IMR-90 (cell line): ENCODE data around the gene TBX10. TPM values are rescaled to one million over a fixed set of nuclear protein-coding genes. Genes with fewer than 3 reads are reported as not detected.
A peak's percentile ranks its signal among the peaks of the same experiment; 100 is the strongest.

Experiments used
- ATAC-seq: fragments of 200-7000 bp; cut with Tn5 transposase; 2 replicates; pipeline ENCODE4 v1.9.1; 2020; ENCODE audit warnings: low read depth, mild to moderate bottlenecking, moderate library complexity
- BruUV-seq: library from RNA; stranded (reverse); fragments of 400-500 nt; replicated peaks from 2 replicates; lab custom pipeline; 2021; lab: Mats Ljungman, UMichigan
- CTCF ChIA-PET: fragments of 300-600 bp; formaldehyde crosslinking; extraction: SDS; loops from one replicate; lab custom pipeline; 2021; ENCODE audit warnings: antibody characterized with exemption; lab: Yijun Ruan, JAX
- POLR2A ChIA-PET: fragments of 300-600 bp; sonication (Branson Sonifier 250); formaldehyde crosslinking; loops from one replicate; lab custom pipeline; 2022; ENCODE audit warnings: antibody characterized with exemption; ENCODE audit not compliant: unreplicated experiment; lab: Charles Lee
- DNase-seq: peaks from one replicate; pipeline ENCODE4 v3.0.0; 2013
- H2AFZ ChIP-seq: replicated peaks from 2 replicates; pipeline ENCODE3; 2013; ENCODE audit warnings: low read length, mild to moderate bottlenecking; ENCODE audit not compliant: poor library complexity
- H2AK5ac ChIP-seq: 2 replicates; pipeline ENCODE4 v1.6.1; 2013; ENCODE audit warnings: low read depth, low read length, inconsistent platforms
- H2AK9ac ChIP-seq: replicated peaks from 2 replicates; pipeline ENCODE3; 2013; ENCODE audit warnings: mild to moderate bottlenecking, low read depth, low read length, moderate library complexity; ENCODE audit not compliant: poor library complexity
- H2BK120ac ChIP-seq: 2 replicates; pipeline ENCODE4 v1.6.1; 2013; ENCODE audit warnings: low read depth, low read length, inconsistent platforms
- H2BK15ac ChIP-seq: 3 replicates; pipeline ENCODE4 v1.6.1; 2013; ENCODE audit warnings: low read depth, low read length, inconsistent platforms
- H2BK20ac ChIP-seq: 2 replicates; pipeline ENCODE4 v1.6.1; 2013; ENCODE audit warnings: low read depth, mild to moderate bottlenecking, inconsistent platforms, low read length, moderate library complexity
- H2BK5ac ChIP-seq: 2 replicates; pipeline ENCODE4 v1.6.1; 2013; ENCODE audit warnings: mild to moderate bottlenecking, low read depth, low read length, inconsistent platforms; ENCODE audit not compliant: poor library complexity, severe bottlenecking
- H3K14ac ChIP-seq: replicated peaks from 2 replicates; pipeline ENCODE4 v1.6.1; 2013; ENCODE audit warnings: low read depth, low read length, inconsistent platforms
- H3K18ac ChIP-seq: 2 replicates; pipeline ENCODE4 v1.6.1; 2013; ENCODE audit warnings: low read depth, low read length, control low read depth
- H3K23ac ChIP-seq: 2 replicates; pipeline ENCODE4 v1.6.1; 2013; ENCODE audit warnings: low read depth, low read length, inconsistent platforms
- H3K27ac ChIP-seq: 2 replicates; pipeline ENCODE4 v1.5.1; 2013; ENCODE audit warnings: mild to moderate bottlenecking, control low read depth, low read length; ENCODE audit not compliant: insufficient read depth
- H3K27me3 ChIP-seq: 2 replicates; pipeline ENCODE4 v1.6.1; 2013; ENCODE audit warnings: low read length; ENCODE audit not compliant: control insufficient read depth, insufficient read depth
- H3K36me3 ChIP-seq: 2 replicates; pipeline ENCODE4 v1.6.1; 2013; ENCODE audit warnings: low read length, mixed read lengths; ENCODE audit not compliant: control insufficient read depth, insufficient read depth
- H3K4ac ChIP-seq: 2 replicates; pipeline ENCODE4 v1.6.1; 2013; ENCODE audit warnings: low read depth, low read length, inconsistent platforms
- H3K4me1 ChIP-seq: 2 replicates; pipeline ENCODE4 v1.6.1; 2013; ENCODE audit warnings: low read length, mixed read lengths; ENCODE audit not compliant: control insufficient read depth, insufficient read depth
- H3K4me2 ChIP-seq: 2 replicates; pipeline ENCODE4 v1.6.1; 2013; ENCODE audit warnings: low read depth, mild to moderate bottlenecking, control low read depth, low read length, moderate library complexity
- H3K4me3 ChIP-seq: 2 replicates; pipeline ENCODE4 v1.5.1; 2013; ENCODE audit warnings: low read depth, mild to moderate bottlenecking, control low read depth, low read length, moderate library complexity; ENCODE audit not compliant: insufficient read depth
- H3K56ac ChIP-seq: 2 replicates; pipeline ENCODE4 v1.6.1; 2013; ENCODE audit warnings: low read length, inconsistent platforms; ENCODE audit not compliant: insufficient read depth; ENCODE audit errors: extremely low read depth
- H3K79me1 ChIP-seq, 2 experiments: 2 replicates each; pipeline ENCODE4 v1.6.1; 2013; ENCODE audit warnings: low read length in 2 of 2, inconsistent platforms in 1 of 2, low read depth in 1 of 2
- H3K9ac ChIP-seq: 2 replicates; pipeline ENCODE4 v1.6.1; 2013; ENCODE audit warnings: low read depth, low read length, control low read depth
- H3K9me1 ChIP-seq: 2 replicates; pipeline ENCODE4 v1.6.1; 2013; ENCODE audit warnings: low read length, inconsistent platforms; ENCODE audit not compliant: insufficient read depth
- H3K9me3 ChIP-seq: 2 replicates; pipeline ENCODE4 v1.6.1; 2013; ENCODE audit warnings: low read length; ENCODE audit not compliant: control insufficient read depth, insufficient read depth
- H4K20me1 ChIP-seq: 2 replicates; pipeline ENCODE4 v1.6.1; 2013; ENCODE audit warnings: low read length, inconsistent platforms; ENCODE audit not compliant: insufficient read depth
- H4K5ac ChIP-seq: 2 replicates; pipeline ENCODE4 v1.6.1; 2013; ENCODE audit warnings: mild to moderate bottlenecking, low read depth, low read length, control low read depth
- H4K8ac ChIP-seq, 2 experiments: 2 replicates each; pipeline ENCODE4 v1.6.1; 2013; ENCODE audit warnings: low read depth in 2 of 2, low read length in 2 of 2, control low read depth in 1 of 2, inconsistent platforms in 1 of 2
- H4K91ac ChIP-seq: 2 replicates; pipeline ENCODE4 v1.6.1; 2013; ENCODE audit warnings: low read depth, low read length, inconsistent platforms; ENCODE audit not compliant: insufficient read depth
- CHD1 ChIP-seq: IDR thresholded peaks from 2 replicates; pipeline ENCODE4 v1.6.1; 2012; ENCODE audit warnings: low read depth, low read length, improper control_type of control experiment
- RAD21 ChIP-seq: IDR thresholded peaks from 2 replicates; pipeline ENCODE4 v1.6.1; 2012; ENCODE audit warnings: low read length, improper control_type of control experiment
- WGBS, 2 experiments: methylation state at CpG; one replicate each; pipeline versions ENCODE4 v1.1.5 to v1.1.7; 2013; ENCODE audit warnings: missing lambda C conversion rate in 2 of 2; ENCODE audit not compliant: insufficient read length in 1 of 2; ENCODE audit errors: extremely low coverage in 2 of 2; 5-methylcytosine and 5-hydroxymethylcytosine counted together
- dilution Hi-C: fragments of 300-500 bp; cut with HindIII; formaldehyde crosslinking; loops from one replicate; pipeline ENCODE4 v1.14.3; 2018; ENCODE audit warnings: low sequenced_read_pairs; ENCODE audit not compliant: unreplicated experiment
- in situ Hi-C: fragments of 300-500 bp; cut with MboI; formaldehyde crosslinking; loops from 3 replicates; pipeline ENCODE4 v1.14.3; 2019; ENCODE audit warnings: low sequenced_read_pairs, inconsistent platforms, mixed read lengths
- intact Hi-C: fragments of 100-400 bp; cut with micrococcal nuclease; formaldehyde crosslinking; loops from 2 replicates; pipeline ENCODE4 v1.10.0; 2022
- polyA plus RNA-seq, 3 experiments: library from polyadenylated mRNA; depleted of rRNA; stranded (reverse); fragments of >200 nt; gene quantifications; 2 replicates each; pipeline ENCODE4 v1.2.3, GENCODE V29; 2012; ENCODE audit warnings: low replicate concordance in 1 of 3
- total RNA-seq: library from RNA; depleted of rRNA; stranded (reverse); fragments of >200 nt; gene quantifications from 2 replicates; pipeline ENCODE4 v1.2.3, GENCODE V29; 2012
- TF ChIP-seq, protein P1 (sequence below): conservative IDR thresholded peaks from 2 replicates; pipeline ENCODE4 v1.5.1; 2012; ENCODE audit warnings: mild to moderate bottlenecking, low read depth, low read length, improper control_type of control experiment

TBX10 gene
- total and polyA plus RNA-seq, 2 of the 4 experiments (the other 2 are of a cell fraction), result not detected

DNA sequence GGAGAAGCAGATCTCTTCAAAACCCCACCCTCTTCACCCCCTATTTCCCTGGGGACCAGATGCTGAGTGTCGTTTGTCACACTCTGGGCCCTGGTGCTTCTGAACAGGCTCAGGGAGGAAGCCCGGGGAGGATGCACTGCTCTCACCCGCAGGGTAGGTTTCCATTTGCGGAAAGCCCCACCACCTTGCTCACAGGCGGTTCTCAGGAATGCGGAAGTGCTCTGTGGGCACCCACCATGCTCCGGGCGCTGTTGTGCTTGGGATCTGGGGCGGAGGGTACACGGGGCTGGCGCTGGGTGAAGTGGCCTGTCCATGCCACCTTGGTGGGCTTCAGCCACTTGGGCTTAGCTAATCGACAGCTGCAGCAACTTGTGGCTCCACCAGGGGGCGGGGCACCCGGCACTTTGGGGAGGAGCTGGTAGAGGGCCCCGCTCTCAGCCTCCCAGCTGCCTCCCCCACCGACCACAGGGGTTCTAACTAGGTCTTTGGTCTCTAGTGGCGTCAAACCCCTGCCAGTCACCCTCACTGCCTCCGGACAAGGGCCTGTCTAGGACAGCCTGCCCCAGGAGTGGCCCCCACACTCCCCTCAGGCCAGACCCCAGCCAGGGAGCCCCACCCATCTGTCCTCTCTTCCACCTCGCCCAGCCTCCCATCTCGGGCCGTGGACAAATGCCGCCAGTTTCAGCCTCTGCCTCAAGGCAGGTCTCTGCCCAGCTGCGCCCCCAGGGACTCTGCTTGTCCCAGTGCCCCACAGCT lies 25.4 kb downstream of the TBX10 start:
- dilution Hi-C loops (no loop called here), intact Hi-C loops (no loop called here)
- H3K23ac ChIP-seq, result no peak overlapping the region

More for the DNA sequence above, 25.4 kb downstream of the TBX10 start:
- in situ Hi-C loops, result no loop called here
- Histone ChIP-seq H3K4me3 (no peak overlapping the region), H4K5ac (no peak overlapping the region), H3K36me3 (peaks cover 31% of the 10 kb centered on the region), H3K27ac (no peak overlapping the region), H4K8ac (peak overlapping the region in 1 of 2 experiments; percentile 75; a peak in 1 of 4 replicates), H2AFZ (peak overlapping the region; percentile 85), H2BK20ac (no peak overlapping the region), H2BK120ac (no peak overlapping the region), H3K9me3 (no peaks in the 10 kb centered on the region), H4K20me1 (no peaks in the 10 kb centered on the region; the same call in 1 of the 2 replicates), H3K4me1 (no peaks in the 10 kb centered on the region), H3K4ac (no peak overlapping the region), H3K56ac (no peak overlapping the region), H3K4me2 (no peak overlapping the region), H2BK5ac (no peak overlapping the region), H2AK5ac (0 out of 2 replicates have a peak overlapping the region, but pooled peaks have one; percentile 24), H3K18ac (no peak overlapping the region), H3K9ac (no peak overlapping the region), H3K27me3 (peaks cover 20% of the 10 kb centered on the region), H2BK15ac (no peak overlapping the region), H3K9me1 (no peaks in the 10 kb centered on the region), H4K91ac (no peak overlapping the region), H3K14ac (no peak overlapping the region), H3K79me1 (peaks cover under 1% of the 10 kb centered on the region in 2 experiments; a peak in 1 of 4 replicates), H2AK9ac (peak overlapping the region; percentile 78)
- ChIA-PET CTCF (interaction anchor here (0.6 to 1.5 kb wide), 4 partner anchors 12 to 50 kb away, joined by 4 to 6 read pairs (median 4); partner anchors contain the start of gene NUDT8), POLR2A (no interaction called here)
- BruUV-seq, result no TSS peak
- DNase-seq (peak; percentile 13), ATAC-seq (peak; percentile 75)
- TF ChIP-seq, protein P1, sequence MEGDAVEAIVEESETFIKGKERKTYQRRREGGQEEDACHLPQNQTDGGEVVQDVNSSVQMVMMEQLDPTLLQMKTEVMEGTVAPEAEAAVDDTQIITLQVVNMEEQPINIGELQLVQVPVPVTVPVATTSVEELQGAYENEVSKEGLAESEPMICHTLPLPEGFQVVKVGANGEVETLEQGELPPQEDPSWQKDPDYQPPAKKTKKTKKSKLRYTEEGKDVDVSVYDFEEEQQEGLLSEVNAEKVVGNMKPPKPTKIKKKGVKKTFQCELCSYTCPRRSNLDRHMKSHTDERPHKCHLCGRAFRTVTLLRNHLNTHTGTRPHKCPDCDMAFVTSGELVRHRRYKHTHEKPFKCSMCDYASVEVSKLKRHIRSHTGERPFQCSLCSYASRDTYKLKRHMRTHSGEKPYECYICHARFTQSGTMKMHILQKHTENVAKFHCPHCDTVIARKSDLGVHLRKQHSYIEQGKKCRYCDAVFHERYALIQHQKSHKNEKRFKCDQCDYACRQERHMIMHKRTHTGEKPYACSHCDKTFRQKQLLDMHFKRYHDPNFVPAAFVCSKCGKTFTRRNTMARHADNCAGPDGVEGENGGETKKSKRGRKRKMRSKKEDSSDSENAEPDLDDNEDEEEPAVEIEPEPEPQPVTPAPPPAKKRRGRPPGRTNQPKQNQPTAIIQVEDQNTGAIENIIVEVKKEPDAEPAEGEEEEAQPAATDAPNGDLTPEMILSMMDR, result peak; percentile 58
- TF ChIP-seq RAD21, result peak; percentile 31
- no peak for TF ChIP-seq CHD1
- 34% methylated on average over 7 of the region's 23 CpGs; no CpG with 5 or more reads in 1 of the 2 experiments for WGBS, 2 experiments
